Natural killer cell (primary cell): ENCODE data around the gene ADCY9. TPM values are rescaled to one million over a fixed set of nuclear protein-coding genes. Genes with fewer than 3 reads are reported as not detected.

Source experiments
- ATAC-seq, 3 donors: fragments of 150-1000 bp in 2 of 3; fragments of 200-7000 bp in 1 of 3; cut with Tn5 transposase; 1 replicate in 1 of 3; 2 replicates in 2 of 3; pipeline ENCODE4 v1.10.0; 2021; ENCODE audit warnings: mild to moderate bottlenecking in 2 of 3, moderate library complexity in 2 of 3
- DNase-seq, 2 donors: peaks; one replicate each; pipeline versions ENCODE4 v3.0.0 to v3.0.0-alpha.2; 2013 to 2021; ENCODE audit warnings: mixed read lengths in 1 of 2
- H3K27ac ChIP-seq: one replicate; pipeline ENCODE4 v1.5.1; 2013; ENCODE audit warnings: mild to moderate bottlenecking, low read length
- H3K27me3 ChIP-seq: one replicate; pipeline ENCODE4 v1.6.1; 2013; ENCODE audit warnings: low read length; ENCODE audit not compliant: control insufficient read depth, insufficient read depth
- H3K36me3 ChIP-seq: one replicate; pipeline ENCODE4 v1.6.1; 2013; ENCODE audit warnings: low read length; ENCODE audit not compliant: control insufficient read depth, insufficient read depth
- H3K4me1 ChIP-seq: one replicate; pipeline ENCODE4 v1.6.1; 2013; ENCODE audit warnings: low read length; ENCODE audit not compliant: control insufficient read depth, insufficient read depth
- H3K4me3 ChIP-seq: one replicate; pipeline ENCODE4 v1.5.1; 2013; ENCODE audit warnings: low read length
- H3K9me3 ChIP-seq: one replicate; pipeline ENCODE4 v1.6.1; 2013; ENCODE audit warnings: low read length; ENCODE audit not compliant: control insufficient read depth, insufficient read depth
- H3K27ac Mint-ChIP-seq, 2 donors: one replicate each; pipeline ENCODE4 v1.8.0; 2022; ENCODE audit warnings: mild to moderate bottlenecking in 2 of 2, mixed read lengths in 2 of 2, moderate library complexity in 1 of 2
- H3K27me3 Mint-ChIP-seq, 2 donors: one replicate each; pipeline ENCODE4 v1.8.0; 2022; ENCODE audit warnings: low read depth in 2 of 2, mixed read lengths in 2 of 2
- H3K36me3 Mint-ChIP-seq: one replicate; pipeline ENCODE4 v1.8.0; 2022; ENCODE audit warnings: mixed read lengths
- H3K4me1 Mint-ChIP-seq, 2 donors: one replicate each; pipeline ENCODE4 v1.8.0; 2022; ENCODE audit warnings: mixed read lengths in 2 of 2
- H3K4me3 Mint-ChIP-seq: one replicate; pipeline ENCODE4 v1.8.0; 2022; ENCODE audit warnings: mild to moderate bottlenecking, moderate library complexity, mixed read lengths
- H3K9me3 Mint-ChIP-seq, 2 donors: one replicate each; pipeline ENCODE4 v1.8.0; 2022; ENCODE audit warnings: mixed read lengths in 2 of 2
- CTCF ChIP-seq: fragments of 200-600 bp; IDR thresholded peaks from one replicate; pipeline ENCODE4 v1.8.0; 2022; ENCODE audit warnings: antibody characterized with exemption
- WGBS: methylation state at CpG from one replicate; pipeline ENCODE4 v1.1.7; 2013; ENCODE audit warnings: missing lambda C conversion rate; ENCODE audit not compliant: insufficient coverage; 5-methylcytosine and 5-hydroxymethylcytosine counted together
- intact Hi-C: fragments of 100-400 bp; cut with micrococcal nuclease; formaldehyde crosslinking; loops from one replicate; pipeline ENCODE4 v1.14.2; 2022
- total RNA-seq, 4 donors: library from RNA; stranded (reverse); fragments of 120-200 nt in 1 of 4; gene quantifications; one replicate each; pipeline versions ENCODE4 v1.2.3 to v1.2.4, GENCODE V29; 2013 to 2022

Gene ADCY9
- total RNA-seq, 3 donors from 2014 or later (not counting 1 experiment from before 2014, with no cell fraction given), result 28.0 to 52.4 (median 38.3) TPM

- H3K4me1 Mint-ChIP-seq, result peaks cover 58 to 68% of the 10 kb centered on the region in 2 donors
- DNase-seq, result no peak
- no peak for TF ChIP-seq CTCF
- ATAC-seq, result no peak
- peak overlapping the region; percentile 80 for H3K4me3 Mint-ChIP-seq
- intact Hi-C loops, result loop anchor here (1.0 to 10.0 kb wide), 2 partner anchors 45 to 54 kb away; partner anchors contain the start of gene ADCY9
- H3K9me3 ChIP-seq, result peaks cover 3% of the 10 kb centered on the region
- no peaks in the 10 kb centered on the region for H3K27me3 ChIP-seq
- no peak overlapping the region for H3K4me3 ChIP-seq
- H3K27ac Mint-ChIP-seq, result peak overlapping the region; percentile 95 to 98
- peaks cover 49% of the 10 kb centered on the region for H3K4me1 ChIP-seq
- H3K36me3 ChIP-seq, result no peaks in the 10 kb centered on the region
- peaks cover 0 to 6% of the 10 kb centered on the region in 2 donors for H3K9me3 Mint-ChIP-seq
- peaks cover 24% of the 10 kb centered on the region for H3K36me3 Mint-ChIP-seq
- H3K27me3 Mint-ChIP-seq, result no peaks in the 10 kb centered on the region
- H3K27ac ChIP-seq, result peak overlapping the region; percentile 78
These were observed 55.4 kb downstream of the ADCY9 start for GRCh38 chr16:4060823-4061222.

- Histone ChIP-seq H3K36me3 (no peaks in the 10 kb centered on the region), H3K27me3 (no peaks in the 10 kb centered on the region), H3K9me3 (peaks cover 3% of the 10 kb centered on the region), H3K4me3 (no peak overlapping the region), H3K4me1 (peaks cover 49% of the 10 kb centered on the region), H3K27ac (peak overlapping the region; percentile 78)
- TF ChIP-seq CTCF, result no peak
- intact Hi-C loops, result loop anchor here (1.0 to 10.0 kb wide), 2 partner anchors 44 to 55 kb away; partner anchors contain the start of gene ADCY9
- H3K4me1 Mint-ChIP-seq, result peaks cover 56 to 64% of the 10 kb centered on the region in 2 donors
- 28% methylated on average over 6 of the region's 7 CpGs for WGBS
- peak; percentile 55 to 60 for DNase-seq
- peaks cover 0 to 6% of the 10 kb centered on the region in 2 donors for H3K9me3 Mint-ChIP-seq
- peak; percentile 84 to 91 (median 90) for ATAC-seq
- no peaks in the 10 kb centered on the region for H3K27me3 Mint-ChIP-seq
- peak overlapping the region; percentile 80 for H3K4me3 Mint-ChIP-seq
- peaks cover 24% of the 10 kb centered on the region for H3K36me3 Mint-ChIP-seq
- H3K27ac Mint-ChIP-seq, result peak overlapping the region; percentile 95 to 98
These were observed 56.2 kb downstream of the ADCY9 start for GRCh38 chr16:4060009-4060408.

- WGBS, result 88% methylated on average over 6 of the region's 6 CpGs
- Histone ChIP-seq H3K27me3 (no peaks in the 10 kb centered on the region), H3K36me3 (no peaks in the 10 kb centered on the region), H3K27ac (peak overlapping the region; percentile 78), H3K4me3 (no peak overlapping the region), H3K4me1 (peaks cover 56% of the 10 kb centered on the region), H3K9me3 (peaks cover 3% of the 10 kb centered on the region)
- DNase-seq, result no peak
- no peak for TF ChIP-seq CTCF
- intact Hi-C loops, result no loop called here
- H3K4me3 Mint-ChIP-seq, result peak overlapping the region; percentile 80
- H3K4me1 Mint-ChIP-seq, result peaks cover 62 to 66% of the 10 kb centered on the region in 2 donors
- H3K9me3 Mint-ChIP-seq, result peaks cover 0 to 3% of the 10 kb centered on the region in 2 donors
- peak overlapping the region; percentile 95 to 98 for H3K27ac Mint-ChIP-seq
- ATAC-seq, result no peak
- no peaks in the 10 kb centered on the region for H3K27me3 Mint-ChIP-seq
- peaks cover 24% of the 10 kb centered on the region for H3K36me3 Mint-ChIP-seq
These were observed 57.9 kb downstream of the ADCY9 start for GRCh38 chr16:4058386-4058785.

- Mint-ChIP-seq H3K36me3 (peaks cover 20% of the 10 kb centered on the region), H3K4me3 (peak overlapping the region; percentile 67), H3K9me3 (peaks cover 0 to 3% of the 10 kb centered on the region in 2 donors), H3K27me3 (no peaks in the 10 kb centered on the region), H3K4me1 (peaks cover 65 to 74% of the 10 kb centered on the region in 2 donors), H3K27ac (peak overlapping the region; percentile 95 to 98)
- H3K4me1 ChIP-seq, result peaks cover 66% of the 10 kb centered on the region
- no peak for ATAC-seq
- peaks cover 3% of the 10 kb centered on the region for H3K9me3 ChIP-seq
- intact Hi-C loops, result no loop called here
- TF ChIP-seq CTCF, result no peak
- no peaks in the 10 kb centered on the region for H3K27me3 ChIP-seq
- H3K27ac ChIP-seq, result peak overlapping the region; percentile 78
- WGBS, result 80% methylated on average over 17 of the region's 17 CpGs
- H3K4me3 ChIP-seq, result no peak overlapping the region
- no peaks in the 10 kb centered on the region for H3K36me3 ChIP-seq
- DNase-seq, result no peak
These were observed 58.8 kb downstream of the ADCY9 start for GRCh38 chr16:4057439-4057877.
